Measurements from ENCODE around the gene DTD1.

The DTD1 gene

GRCh38 chr20:18615020-18615650 lies 27.3 kb downstream of the DTD1 start:
- DNase-seq (ENCODE audit: low read depth): no peak

DNA sequence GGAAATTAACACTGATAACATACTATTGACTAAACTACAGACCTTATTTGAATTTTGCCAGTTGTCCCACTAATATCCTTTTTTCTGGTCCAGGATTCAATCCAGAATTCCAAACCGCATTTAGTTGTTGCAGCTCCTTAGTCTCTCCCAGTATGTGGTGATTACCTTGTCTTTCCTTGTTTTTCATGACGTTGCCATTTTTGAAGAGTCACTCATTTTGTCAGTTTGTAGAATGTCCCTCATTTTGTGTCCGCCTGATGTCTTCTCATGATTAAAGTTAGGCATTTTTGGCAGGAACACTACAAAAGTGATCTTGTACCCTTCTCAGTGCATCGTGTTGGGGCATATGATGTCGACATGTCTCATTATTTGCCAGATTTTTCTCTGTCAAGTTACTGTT lies 33.1 kb downstream of the DTD1 start:
- DNase-seq (ENCODE audit: low read depth): no peak

DNA sequence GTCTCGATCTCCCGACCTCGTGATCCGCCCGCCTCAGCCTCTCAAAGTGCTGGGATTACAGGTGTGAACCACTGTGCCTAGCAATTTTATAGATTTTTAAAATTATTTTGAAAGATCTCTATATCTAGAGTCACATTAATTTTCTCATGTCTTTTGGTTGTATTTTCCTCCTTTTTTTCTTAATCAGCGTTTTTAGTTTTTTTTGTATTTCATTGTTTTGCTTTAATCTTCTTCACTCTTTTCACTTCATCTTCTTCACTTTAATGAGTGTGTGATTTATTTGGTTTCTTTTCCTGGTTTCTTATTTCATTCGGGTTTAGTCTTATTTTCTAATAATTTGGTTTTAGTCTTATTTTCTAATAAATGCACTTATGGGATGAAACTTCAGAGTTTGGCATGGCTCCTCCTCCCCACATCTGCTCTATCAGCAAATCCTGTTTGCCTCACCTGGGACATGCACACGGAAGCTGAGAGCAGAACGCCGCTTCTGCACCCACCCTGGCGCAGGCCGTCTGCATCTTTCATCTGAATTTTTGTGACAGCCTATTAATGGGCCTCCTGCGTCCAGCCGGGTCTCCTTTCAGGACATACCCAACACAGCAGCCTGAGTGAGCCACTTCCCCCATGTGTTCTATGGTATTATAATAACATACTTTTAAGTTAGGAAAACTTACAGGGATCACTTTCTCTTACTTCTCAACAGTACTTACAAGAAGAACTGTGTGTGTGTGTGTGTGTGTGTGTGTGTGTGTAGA lies 35.5 kb downstream of the DTD1 start:
- no peak for DNase-seq (ENCODE audit: low read depth)

DNA sequence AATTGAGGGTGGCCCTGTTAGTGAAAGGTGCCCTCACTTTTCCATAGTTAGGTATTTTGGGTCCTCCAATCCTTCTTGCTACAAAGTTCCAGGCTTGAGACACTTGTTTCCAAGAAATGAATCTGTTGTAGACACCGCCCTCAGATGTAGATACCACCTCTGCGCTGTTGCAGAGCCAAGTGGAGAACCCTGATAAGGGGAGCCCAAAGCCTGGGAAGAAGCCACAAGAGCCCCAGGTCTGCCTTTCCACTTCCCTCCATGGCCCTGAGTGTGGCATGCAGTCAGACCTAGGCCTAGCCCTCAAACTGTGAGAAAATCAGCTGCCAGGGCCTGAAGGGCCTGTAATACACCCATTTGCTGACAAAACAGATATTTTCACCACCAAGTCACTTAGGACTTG lies 37.1 kb downstream of the DTD1 start:
- no peak for DNase-seq (ENCODE audit: low read depth)

- no peak for DNase-seq (ENCODE audit: low read depth)
Observed at GRCh38 chr20:18625907-18626655, 38.2 kb downstream of the DTD1 start.

- no peak for DNase-seq (ENCODE audit: low read depth)
Observed at GRCh38 chr20:18628330-18628920, 40.6 kb downstream of the DTD1 start.

GRCh38 chr20:18632196-18632789 lies 44.4 kb downstream of the DTD1 start:
- DNase-seq (ENCODE audit: low read depth): peak; percentile 53

- no peak for DNase-seq (ENCODE audit: low read depth)
Observed at GRCh38 chr20:18633411-18633810, 45.6 kb downstream of the DTD1 start.

GRCh38 chr20:18634501-18634900 lies 46.6 kb downstream of the DTD1 start:
- no peak for DNase-seq (ENCODE audit: low read depth)

GRCh38 chr20:18635380-18635779 lies 47.5 kb downstream of the DTD1 start:
- no peak for DNase-seq (ENCODE audit: low read depth)

DNA sequence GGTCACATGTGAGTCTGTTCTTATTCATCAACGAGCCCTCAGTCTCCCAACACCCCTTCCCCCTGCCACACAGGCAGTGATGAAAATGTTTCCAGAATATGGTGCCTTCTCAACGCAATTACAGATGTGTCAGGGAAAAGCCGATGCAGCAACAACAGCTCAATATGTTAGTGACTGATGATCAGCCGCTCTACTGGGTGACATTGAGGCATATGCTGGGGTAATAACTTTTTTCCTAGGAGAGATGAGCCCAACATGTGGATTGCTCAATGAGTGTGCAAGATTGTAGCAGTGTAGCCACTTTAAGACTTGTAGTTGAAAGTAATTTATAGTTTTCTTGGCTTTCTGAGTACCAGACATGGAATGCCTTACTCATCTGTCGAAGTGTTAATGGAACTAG lies 49.4 kb downstream of the DTD1 start:
- DNase-seq (ENCODE audit: low read depth): no peak

DNA sequence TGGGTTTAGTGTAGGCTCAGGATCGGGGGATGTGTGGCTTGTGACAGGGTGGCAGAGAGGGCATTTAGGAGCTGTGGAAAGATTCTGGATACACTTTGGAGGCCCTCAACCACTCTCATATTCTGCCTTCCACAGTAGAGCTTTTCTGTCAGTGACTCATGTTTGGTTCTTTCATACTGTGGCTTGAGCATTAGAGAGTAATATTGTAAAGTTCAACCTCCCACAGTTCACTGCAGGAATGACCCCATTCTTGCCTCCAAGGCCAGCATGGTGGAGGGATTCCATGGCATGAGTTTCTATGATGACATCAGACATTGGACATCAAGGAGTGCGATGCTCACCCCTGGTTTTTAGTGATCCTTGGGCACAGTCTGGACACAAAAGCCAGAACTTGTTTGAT lies 50.9 kb downstream of the DTD1 start:
- DNase-seq (ENCODE audit: low read depth): no peak

DNA sequence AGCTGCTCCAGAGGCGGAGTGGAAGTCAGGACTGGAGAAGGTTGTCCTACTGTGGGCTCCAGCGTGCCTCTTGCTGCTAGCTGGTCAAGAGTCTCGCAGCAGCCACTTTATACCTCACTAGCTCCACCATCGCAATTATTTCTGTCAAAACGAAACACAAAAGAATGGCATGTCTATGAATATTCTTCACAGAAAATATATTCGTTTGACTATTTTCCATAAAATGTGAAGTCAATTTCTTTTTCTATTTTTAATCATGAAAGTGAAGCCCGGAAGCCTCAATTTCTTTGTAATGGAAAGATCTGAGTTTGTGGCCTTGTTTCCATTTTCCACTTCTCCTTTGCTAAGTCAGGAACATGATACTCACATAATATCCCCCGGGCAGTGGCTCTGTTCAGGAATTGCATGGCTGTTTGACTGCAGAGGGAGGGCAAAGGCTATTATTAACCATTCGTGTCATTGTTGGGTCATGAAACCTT lies 51.7 kb downstream of the DTD1 start:
- DNase-seq (ENCODE audit: low read depth): no peak

DNA sequence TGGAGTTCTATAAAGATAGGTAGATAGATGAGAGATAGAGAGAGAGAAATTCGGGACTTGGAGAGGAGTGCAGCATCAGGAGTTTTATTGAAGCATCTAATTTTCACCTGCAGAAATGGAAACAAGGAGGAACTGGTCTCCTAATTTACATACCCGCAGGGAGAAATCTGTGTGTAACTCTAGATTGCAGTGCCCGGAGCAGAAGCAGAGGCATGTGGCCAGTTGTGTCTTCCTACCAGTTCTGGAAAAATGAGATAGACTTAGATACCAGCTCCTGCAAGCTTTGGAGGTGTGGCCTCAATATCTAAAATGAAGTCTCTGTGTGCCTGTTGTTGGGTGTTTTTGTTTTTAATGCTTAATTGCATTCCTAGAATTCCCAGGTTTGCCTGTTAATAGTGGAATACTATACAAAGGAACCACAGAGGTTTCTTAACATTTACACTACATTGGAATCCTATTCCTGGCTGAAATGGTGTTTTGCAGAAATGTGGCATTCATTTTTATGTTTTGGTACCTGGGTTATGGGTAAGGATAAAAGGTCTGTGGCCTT lies 57.4 kb downstream of the DTD1 start:
- DNase-seq (ENCODE audit: low read depth): no peak

DNA sequence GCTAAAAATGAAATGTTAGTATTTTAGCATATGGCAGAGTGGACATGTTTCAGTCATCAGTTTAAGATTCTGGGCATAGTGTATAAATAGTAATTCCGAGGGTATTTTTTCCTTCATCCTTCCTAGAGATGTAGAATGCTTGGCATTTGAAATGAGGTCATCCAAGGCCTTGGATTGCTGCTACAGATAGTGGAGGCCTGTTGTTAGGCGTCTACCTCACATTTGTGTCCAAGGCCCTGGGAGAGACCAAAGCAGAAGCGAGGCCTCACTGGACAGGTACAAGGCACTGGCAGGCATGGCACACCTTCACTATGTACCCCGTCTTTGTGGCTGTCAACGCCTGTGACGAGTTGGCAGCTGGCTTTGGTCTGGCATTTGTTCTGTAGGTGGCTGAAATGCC lies 58.0 kb downstream of the DTD1 start:
- no peak for DNase-seq (ENCODE audit: low read depth)

DNA sequence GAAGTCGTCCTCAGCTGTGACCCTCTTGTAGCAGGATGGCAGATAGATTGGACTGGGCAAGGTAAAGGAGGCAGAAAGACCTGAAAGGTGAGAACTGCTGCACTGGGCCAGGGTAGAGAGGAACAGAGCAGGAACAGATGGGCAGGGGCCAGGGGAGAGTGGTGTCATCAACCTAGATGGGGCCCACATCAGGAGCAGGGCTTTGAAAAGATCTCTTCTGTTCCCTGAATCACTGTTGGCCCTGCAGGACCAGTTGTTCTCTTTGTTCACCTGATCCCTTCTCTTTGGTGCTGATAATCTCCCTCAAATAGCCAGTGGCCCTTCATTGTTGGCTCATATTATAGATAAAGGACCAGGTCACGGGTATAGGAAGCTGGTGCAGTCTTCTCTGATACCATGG lies 59.9 kb downstream of the DTD1 start:
- no peak for DNase-seq (ENCODE audit: low read depth)

- no peak for DNase-seq (ENCODE audit: low read depth)
Observed at GRCh38 chr20:18650224-18650623, 62.4 kb downstream of the DTD1 start.

DNA sequence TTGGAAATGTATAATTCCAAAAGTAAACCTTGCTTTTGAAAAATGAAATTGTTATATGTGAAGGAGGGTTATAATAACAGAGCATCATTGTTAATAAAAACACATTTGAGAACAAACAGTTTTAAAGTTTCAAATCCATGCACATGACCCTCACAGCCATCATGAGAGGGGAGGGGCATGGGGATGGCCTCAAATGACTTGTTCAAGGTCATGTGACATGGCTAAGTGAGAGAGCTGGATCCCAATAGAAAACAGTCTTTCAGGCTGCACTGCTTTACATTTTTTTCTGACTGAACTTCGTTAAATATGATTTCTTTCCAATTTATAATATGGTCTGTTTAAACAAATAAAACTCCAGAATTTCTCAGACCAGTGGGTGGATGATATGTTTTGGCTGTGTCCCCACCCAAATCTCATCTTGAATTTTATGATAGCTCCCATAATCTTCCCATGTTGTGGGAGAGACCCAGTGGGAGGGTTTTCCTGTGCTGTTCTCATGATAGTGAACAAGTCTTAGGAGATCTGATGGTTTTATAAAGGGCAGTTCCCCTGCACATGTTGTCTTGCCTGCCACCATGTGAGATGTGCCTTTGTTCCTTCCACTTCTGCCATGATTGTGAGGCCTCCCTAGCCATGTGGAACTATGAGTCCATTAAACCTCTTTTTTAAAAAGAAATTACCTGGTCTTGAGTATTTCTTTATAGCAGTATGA lies 66.0 kb downstream of the DTD1 start:
- no peak for DNase-seq (ENCODE audit: low read depth)

GRCh38 chr20:18654448-18654773 lies 66.6 kb downstream of the DTD1 start:
- DNase-seq (ENCODE audit: low read depth): no peak

DNA sequence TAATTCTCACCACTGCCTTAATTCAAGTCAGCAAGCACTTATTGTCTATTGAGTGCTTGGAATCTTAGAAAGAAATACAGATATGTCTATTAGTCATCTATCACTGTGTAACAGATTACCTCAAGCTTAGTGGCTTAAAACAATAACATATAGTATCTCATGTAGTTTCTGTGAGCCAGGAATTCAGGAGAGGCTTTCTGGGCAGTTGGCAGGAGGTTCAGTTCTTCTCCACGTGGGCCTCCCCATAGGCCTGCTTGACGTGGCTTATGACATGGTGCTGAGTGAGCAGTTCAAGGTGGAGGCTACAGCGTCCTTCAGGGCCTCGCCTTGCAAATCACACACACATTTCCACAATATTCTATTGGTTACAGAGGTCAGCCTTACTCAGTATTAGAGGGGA lies 69.7 kb downstream of the DTD1 start:
- DNase-seq (ENCODE audit: low read depth): peak; percentile 5

- no peak for DNase-seq (ENCODE audit: low read depth)
Observed at GRCh38 chr20:18662279-18663040, 74.6 kb downstream of the DTD1 start.
